ENCODE data around the gene VIM.

The VIM gene

GRCh38 chr10:17188644-17189172 is 39.3 kb upstream of the VIM start:
- TF ChIP-seq, protein P1, sequence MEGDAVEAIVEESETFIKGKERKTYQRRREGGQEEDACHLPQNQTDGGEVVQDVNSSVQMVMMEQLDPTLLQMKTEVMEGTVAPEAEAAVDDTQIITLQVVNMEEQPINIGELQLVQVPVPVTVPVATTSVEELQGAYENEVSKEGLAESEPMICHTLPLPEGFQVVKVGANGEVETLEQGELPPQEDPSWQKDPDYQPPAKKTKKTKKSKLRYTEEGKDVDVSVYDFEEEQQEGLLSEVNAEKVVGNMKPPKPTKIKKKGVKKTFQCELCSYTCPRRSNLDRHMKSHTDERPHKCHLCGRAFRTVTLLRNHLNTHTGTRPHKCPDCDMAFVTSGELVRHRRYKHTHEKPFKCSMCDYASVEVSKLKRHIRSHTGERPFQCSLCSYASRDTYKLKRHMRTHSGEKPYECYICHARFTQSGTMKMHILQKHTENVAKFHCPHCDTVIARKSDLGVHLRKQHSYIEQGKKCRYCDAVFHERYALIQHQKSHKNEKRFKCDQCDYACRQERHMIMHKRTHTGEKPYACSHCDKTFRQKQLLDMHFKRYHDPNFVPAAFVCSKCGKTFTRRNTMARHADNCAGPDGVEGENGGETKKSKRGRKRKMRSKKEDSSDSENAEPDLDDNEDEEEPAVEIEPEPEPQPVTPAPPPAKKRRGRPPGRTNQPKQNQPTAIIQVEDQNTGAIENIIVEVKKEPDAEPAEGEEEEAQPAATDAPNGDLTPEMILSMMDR (IDR thresholded peaks at IDR 0.05; ENCODE audit: low read depth, low read length): no peak
- no peak overlapping the region for H3K4me3 ChIP-seq (replicated peaks in 1 of 2; ENCODE audit: low read depth in 2 of 2, low read length in 2 of 2)
- no peak for DNase-seq (ENCODE audit: low read depth in 2 of 2)

DNA sequence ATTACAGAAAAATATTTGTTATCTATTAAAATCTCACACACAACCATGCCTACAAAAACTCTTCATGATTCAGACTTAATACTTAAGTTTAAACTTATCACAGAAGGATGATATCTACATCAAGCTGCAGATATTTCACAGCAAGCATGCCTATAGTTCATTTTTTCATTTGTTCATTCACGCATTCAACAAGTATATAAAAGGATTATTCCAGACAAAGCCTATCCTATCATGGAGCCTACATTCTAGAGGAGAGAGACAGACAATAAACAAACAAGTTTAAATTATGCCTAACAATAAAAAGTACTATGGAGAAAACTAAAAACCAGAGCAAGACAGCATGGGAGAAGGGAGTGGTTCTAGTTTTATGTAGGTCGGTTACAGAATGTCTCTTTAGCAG is 37.4 kb upstream of the VIM start:
- no peak overlapping the region for H3K4me3 ChIP-seq (replicated peaks in 1 of 2; ENCODE audit: low read depth in 2 of 2, low read length in 2 of 2)
- TF ChIP-seq, protein P1 (IDR thresholded peaks at IDR 0.05; ENCODE audit: low read depth, low read length): no peak
- no peak for DNase-seq (ENCODE audit: low read depth in 2 of 2)

DNA sequence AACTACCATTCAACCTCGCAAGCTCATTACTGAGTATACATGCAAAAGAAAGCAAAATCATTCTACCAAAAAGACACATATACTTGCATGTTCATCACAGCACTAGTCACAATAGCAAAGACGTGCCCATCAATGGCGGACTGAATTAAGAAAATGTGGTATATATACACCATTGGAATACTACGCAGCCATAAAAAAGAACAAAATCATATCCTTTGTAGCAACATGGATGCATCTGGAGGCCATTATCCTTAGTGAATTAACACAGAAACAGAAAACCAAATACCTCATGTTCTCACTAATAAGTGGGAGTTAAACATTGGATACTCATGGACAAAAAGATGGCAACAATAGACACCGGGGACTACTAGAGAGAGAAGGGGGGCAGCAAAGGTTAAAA is 33.0 kb upstream of the VIM start:
- DNase-seq (ENCODE audit: low read depth in 2 of 2): no peak
- TF ChIP-seq, protein P1 (IDR thresholded peaks at IDR 0.05; ENCODE audit: low read depth, low read length): no peak
- no peak overlapping the region for H3K4me3 ChIP-seq (replicated peaks in 1 of 2; ENCODE audit: low read depth in 2 of 2, low read length in 2 of 2)

DNA sequence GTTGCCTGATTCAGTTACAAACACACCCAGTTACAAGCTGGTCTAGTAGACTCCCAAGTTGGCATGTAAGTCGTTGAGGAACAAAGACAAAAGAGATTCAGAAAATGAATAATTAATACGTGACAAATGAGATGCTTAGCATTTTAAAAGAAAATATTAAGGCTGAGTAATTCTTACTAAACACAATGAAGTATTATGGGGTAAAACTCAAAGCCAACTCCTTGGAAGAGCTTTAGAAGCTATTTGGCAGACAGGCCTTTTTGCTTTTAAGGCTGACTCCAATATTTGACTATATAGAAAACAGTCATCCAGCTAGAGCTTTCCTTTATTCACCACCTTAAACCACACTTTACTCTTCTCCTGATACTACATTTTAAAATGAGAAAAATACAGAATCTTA is 32.0 kb upstream of the VIM start:
- no peak for DNase-seq (ENCODE audit: low read depth in 2 of 2)
- TF ChIP-seq, protein P1 (IDR thresholded peaks at IDR 0.05; ENCODE audit: low read depth, low read length): no peak
- H3K4me3 ChIP-seq (replicated peaks in 1 of 2; ENCODE audit: low read depth in 2 of 2, low read length in 2 of 2): no peak overlapping the region

GRCh38 chr10:17196573-17196972 is 31.5 kb upstream of the VIM start:
- TF ChIP-seq, protein P1 (IDR thresholded peaks at IDR 0.05; ENCODE audit: low read depth, low read length): no peak
- no peak overlapping the region for H3K4me3 ChIP-seq (replicated peaks in 1 of 2; ENCODE audit: low read depth in 2 of 2, low read length in 2 of 2)
- no peak for DNase-seq (ENCODE audit: low read depth in 2 of 2)

DNA sequence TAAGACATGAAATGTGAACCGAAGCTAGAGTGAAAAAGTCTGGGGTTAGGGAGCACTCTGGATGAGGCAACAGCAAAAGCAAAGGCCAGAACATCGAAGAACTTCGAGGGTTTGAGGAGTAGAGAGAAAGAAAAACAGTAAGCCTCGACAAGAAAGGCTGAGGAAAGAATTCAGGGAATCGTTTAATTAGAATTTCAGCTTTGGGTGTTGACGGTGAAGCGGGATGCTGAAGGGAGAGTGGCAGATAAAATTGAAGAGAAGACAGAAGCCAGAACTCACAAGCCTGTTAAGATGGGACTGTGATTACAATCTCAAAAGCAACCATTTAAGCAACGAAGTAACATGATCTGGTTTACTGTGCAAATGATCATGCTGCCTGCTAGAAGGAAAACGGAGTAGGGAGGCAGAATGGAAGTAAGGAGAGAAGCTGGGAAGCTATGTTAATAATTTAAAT is 28.7 kb upstream of the VIM start:
- peak; percentile 71 to 74 for DNase-seq (ENCODE audit: low read depth in 2 of 2)
- TF ChIP-seq, protein P1 (IDR thresholded peaks at IDR 0.05; ENCODE audit: low read depth, low read length): no peak
- H3K4me3 ChIP-seq (replicated peaks in 1 of 2; ENCODE audit: low read depth in 2 of 2, low read length in 2 of 2): peak overlapping the region in 1 of 2 donors; percentile 69
